ENCODE measurements around the gene RNF121. TPM values are rescaled to one million over a fixed set of nuclear protein-coding genes. Genes with fewer than 3 reads are reported as not detected.
A peak's percentile ranks its signal among the peaks of the same experiment; 100 is the strongest.

RNF121 gene
- total and polyA plus RNA-seq, 7 donors, result 23.0 to 51.7 (median 27.5) TPM

- peaks cover 31% of the 10 kb centered on the region for H3K4me1 ChIP-seq
- peak overlapping the region; percentile 94 for H3K27ac ChIP-seq
- intact Hi-C loops (cut with DNase I), result loop anchor here in 1 of 2 donors (5.0 kb wide), 1 partner anchor 35 kb away; no protein-coding TSS in a partner anchor
- H3K9me3 ChIP-seq, result no peaks in the 10 kb centered on the region
- H3K27me3 ChIP-seq (ENCODE audit: insufficient read depth in 3 of 3, low read length in 2 of 3), result no peaks in the 10 kb centered on the region
- no peak for TF ChIP-seq CTCF (IDR thresholded peaks at IDR 0.05)
- peak overlapping the region; percentile 86 for H3K4me3 ChIP-seq
- peaks cover 0 to 3% of the 10 kb centered on the region in 2 donors for H3K36me3 ChIP-seq (ENCODE audit: insufficient read depth in 1 of 2, low read depth in 1 of 2)
- ATAC-seq, result no peak
- DNase-seq, result no peak
- WGBS, 3 donors, result 18 to 26% (median 19%) methylated on average over 5 of the region's 5 CpGs
These were observed 113.4 kb downstream of the RNF121 start for GRCh38 chr11:72042064-72042745.

- H3K27me3 ChIP-seq (ENCODE audit: insufficient read depth in 3 of 3, low read length in 2 of 3), result no peaks in the 10 kb centered on the region
- intact Hi-C loops (cut with DNase I), result no loop called here
- H3K4me1 ChIP-seq, result peaks cover 5% of the 10 kb centered on the region
- H3K4me3 ChIP-seq, result no peak overlapping the region
- no peak for ATAC-seq
- H3K27ac ChIP-seq, result no peak overlapping the region
- TF ChIP-seq CTCF (IDR thresholded peaks at IDR 0.05), result no peak
- 83 to 93% (median 85%) methylated on average over 5 of the region's 5 CpGs for WGBS, 3 donors
- H3K36me3 ChIP-seq (ENCODE audit: insufficient read depth in 1 of 2, low read depth in 1 of 2), result peaks cover 0 to 15% of the 10 kb centered on the region in 2 donors
- no peaks in the 10 kb centered on the region for H3K9me3 ChIP-seq
- no peak for DNase-seq
These were observed 117.0 kb downstream of the RNF121 start for GRCh38 chr11:72045849-72046248.

Other genes starting within 250 kb of the RNF121 start
- not detected for gene DEFB108B, start 95.8 kb upstream of the RNF121 start, total RNA-seq
- not detected for gene DEFB108B, start 95.8 kb upstream of the RNF121 start, polyA plus RNA-seq
- gene DEFB131B, start 50.6 kb upstream of the RNF121 start, total RNA-seq, result not detected
- gene DEFB131B, start 50.6 kb upstream of the RNF121 start, polyA plus RNA-seq, result not detected
- gene XNDC1N, start 452 bp upstream of the RNF121 start, total RNA-seq, result 1 to 10 TPM; 1.3 to 3.9 (median 1.6) TPM
- 1 to 10 TPM in 1 of 3 donors, under 1 TPM in 2; 0.82 to 2.8 (median 0.86) TPM for gene XNDC1N, start 452 bp upstream of the RNF121 start, polyA plus RNA-seq
- gene IL18BP, start 69.9 kb downstream of the RNF121 start, total RNA-seq, result 1 to 10 TPM; 2.9 to 4.4 (median 3.2) TPM
- gene IL18BP, start 69.9 kb downstream of the RNF121 start, polyA plus RNA-seq, result 1 to 10 TPM; 1.5 to 2.1 (median 2.0) TPM
- gene NUMA1, start 151.5 kb downstream of the RNF121 start, total RNA-seq, result 100 to 1,000 TPM in 3 of 4 donors, 10 to 100 TPM in 1; 100.0 to 130 (median 111) TPM
- 100 to 1,000 TPM in 1 of 3 donors, 10 to 100 TPM in 2; 68.9 to 102 (median 92.8) TPM for gene NUMA1, start 151.5 kb downstream of the RNF121 start, polyA plus RNA-seq
- gene LRRC51, start 151.8 kb downstream of the RNF121 start, total RNA-seq, result 1 to 10 TPM; 4.9 to 5.9 (median 5.4) TPM
- gene LRRC51, start 151.8 kb downstream of the RNF121 start, polyA plus RNA-seq, result 10 to 100 TPM in 1 of 3 donors, 1 to 10 TPM in 2; 4.0 to 10.4 (median 7.0) TPM
- gene LAMTOR1, start 174.3 kb downstream of the RNF121 start, total RNA-seq, result 10 to 100 TPM; 74.9 to 91.2 (median 80.4) TPM
- 100 to 1,000 TPM; 101 to 223 (median 141) TPM for gene LAMTOR1, start 174.3 kb downstream of the RNF121 start, polyA plus RNA-seq
- gene TOMT, start 176.9 kb downstream of the RNF121 start, total RNA-seq, result not detected
- not detected for gene TOMT, start 176.9 kb downstream of the RNF121 start, polyA plus RNA-seq
- gene ANAPC15, start 183.6 kb downstream of the RNF121 start, total RNA-seq, result 10 to 100 TPM; 32.7 to 45.7 (median 37.1) TPM
- 10 to 100 TPM; 33.0 to 49.2 (median 43.0) TPM for gene ANAPC15, start 183.6 kb downstream of the RNF121 start, polyA plus RNA-seq
- gene FOLR3, start 206.7 kb downstream of the RNF121 start, total RNA-seq, result under 1 TPM in 1 of 4 donors, not detected in 3; 0.58 TPM
- under 1 TPM in 1 of 3 donors, not detected in 2; 0.09 TPM for gene FOLR3, start 206.7 kb downstream of the RNF121 start, polyA plus RNA-seq

Measured in psoas muscle (tissue), 8 donors.